ENCODE measurements around the gene ACVRL1.

Gene ACVRL1

DNA sequence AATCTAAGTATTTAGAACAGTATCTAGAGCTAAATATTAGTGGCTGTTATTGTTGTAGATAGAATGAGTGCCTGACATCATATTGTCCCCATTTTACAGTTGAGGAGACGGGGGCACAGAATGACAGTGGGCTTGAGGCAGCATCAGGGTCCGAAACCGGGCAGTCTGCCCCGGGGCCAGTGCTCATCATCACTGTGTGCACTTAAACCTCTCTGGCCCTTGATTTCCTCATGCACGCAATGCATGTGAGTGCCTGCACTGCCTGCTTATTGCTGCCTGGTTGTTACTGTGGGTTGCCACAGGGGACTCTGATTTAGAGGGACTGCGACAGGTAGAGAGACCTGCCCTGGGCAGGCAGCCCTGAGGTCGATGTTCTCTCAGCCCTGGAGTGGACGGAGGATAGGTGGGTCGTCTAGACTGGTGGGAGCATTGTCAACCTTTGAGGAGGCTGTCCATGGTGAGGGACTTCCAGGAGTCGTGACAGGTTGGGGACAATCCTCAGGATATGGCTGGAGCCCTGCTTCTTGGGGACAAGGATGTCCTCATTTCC, 9.8 kb downstream of the ACVRL1 start:
- DNase-seq (ENCODE audit: low spot score) = no peak

DNA sequence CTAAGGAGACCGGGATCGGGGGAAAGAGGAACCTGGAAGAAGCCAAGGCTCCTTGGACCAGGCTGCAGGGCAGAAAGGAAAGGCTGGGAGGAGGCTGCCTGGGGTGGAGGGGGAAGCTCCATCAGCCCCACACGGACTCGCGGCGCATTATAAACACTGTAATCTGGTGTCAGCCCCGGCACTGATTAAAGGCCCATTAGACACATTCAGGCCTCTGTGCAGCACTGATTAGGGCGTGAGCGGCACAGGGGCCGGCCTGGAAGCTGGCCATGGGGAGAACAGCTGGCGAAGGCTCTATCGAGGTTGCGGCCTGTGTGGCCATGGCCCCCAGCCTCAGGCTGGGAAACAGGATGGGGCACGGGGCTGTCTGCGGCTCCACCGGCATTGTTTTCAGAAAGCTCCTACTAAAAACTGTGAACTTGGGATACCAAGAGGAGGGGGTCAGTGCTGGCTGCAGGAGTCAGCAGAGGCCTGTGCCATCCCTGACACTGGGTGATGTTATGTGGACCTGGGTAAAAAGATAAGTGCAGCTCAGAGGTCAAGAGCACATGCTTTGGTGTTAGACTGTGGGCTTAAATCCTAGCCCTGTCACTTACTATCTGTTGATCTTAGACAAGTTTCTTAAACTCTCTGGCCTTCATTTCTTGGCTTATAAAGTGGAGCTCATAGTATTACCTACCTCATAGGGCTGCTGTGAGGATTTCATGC, 10.6 kb downstream of the ACVRL1 start:
- DNase-seq (ENCODE audit: low spot score) = no peak

DNA sequence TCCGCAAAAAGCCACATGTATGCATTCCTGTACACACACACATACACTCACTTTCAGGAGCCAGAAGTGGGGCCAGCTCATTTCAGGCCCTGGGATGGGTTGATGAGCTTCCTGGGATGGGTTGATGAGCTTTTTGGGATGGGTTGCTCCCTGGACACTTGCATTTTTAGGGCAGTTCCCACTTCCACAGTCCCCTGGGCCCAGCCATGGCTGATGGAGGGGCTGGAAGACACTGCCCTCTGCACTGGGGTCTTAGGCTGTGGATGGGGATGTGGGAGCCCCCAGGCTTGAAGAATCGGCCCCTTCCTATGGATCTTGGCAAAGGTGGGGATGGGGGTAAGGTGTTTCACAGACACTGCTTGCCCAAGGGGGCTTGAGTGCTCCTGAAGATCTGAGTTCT, 12.7 kb downstream of the ACVRL1 start:
- no peak for DNase-seq (ENCODE audit: low spot score)

DNA sequence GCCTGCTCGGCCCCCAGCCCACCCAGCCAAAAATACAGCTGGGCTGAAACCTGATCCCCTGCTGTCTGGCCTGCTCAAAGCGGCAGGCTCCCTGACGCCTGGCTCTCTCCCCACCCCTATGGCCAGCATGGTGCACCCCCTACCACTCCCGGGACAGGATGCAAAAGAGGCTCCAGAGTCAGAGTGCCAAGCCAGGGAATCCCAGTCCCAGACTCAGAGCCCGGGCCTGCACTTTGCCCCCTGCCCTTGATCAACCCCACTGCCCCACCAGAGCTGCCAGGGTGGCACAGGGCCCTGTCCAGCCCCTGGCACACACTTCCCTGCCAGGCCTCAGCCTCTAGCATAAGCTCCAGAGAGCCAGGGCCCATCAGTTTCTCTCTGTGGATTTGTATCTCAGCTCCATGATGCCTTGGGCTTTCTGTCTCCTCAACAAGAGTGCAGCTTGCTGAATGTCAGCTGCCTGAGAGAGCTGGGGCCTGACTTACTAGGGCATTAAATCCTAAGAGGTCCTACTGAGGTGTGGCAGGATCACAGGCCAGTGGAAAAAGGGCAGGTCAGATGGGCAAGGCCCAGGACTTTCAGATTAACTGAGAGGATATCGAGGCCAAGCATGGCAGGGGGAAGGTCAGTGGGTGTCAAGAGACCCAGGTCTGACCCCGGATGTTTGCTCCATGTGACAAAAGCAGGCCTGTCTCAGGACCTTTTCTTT, 13.9 kb downstream of the ACVRL1 start:
- DNase-seq (ENCODE audit: low spot score) = no peak

DNA sequence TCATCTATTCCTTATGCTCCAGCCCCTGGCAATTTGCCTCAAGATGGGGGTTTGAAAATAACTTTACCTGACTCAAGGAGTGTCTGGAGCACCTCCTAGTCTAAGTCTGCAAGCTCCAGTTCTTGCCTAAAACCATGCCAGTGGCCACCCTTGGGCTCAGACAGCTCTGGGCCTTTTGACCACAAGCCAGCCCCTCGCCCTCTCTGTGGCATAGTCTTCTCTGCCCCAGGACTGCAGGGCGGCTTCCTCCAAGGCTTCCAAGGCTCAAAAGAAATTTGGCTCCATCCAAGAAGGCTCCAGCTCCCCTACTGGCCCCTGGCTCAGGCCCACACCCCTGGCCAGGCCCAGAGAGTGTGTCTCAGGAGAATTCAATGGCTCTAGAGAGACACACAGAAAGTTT, 14.8 kb downstream of the ACVRL1 start:
- no peak for DNase-seq (ENCODE audit: low spot score)

DNA sequence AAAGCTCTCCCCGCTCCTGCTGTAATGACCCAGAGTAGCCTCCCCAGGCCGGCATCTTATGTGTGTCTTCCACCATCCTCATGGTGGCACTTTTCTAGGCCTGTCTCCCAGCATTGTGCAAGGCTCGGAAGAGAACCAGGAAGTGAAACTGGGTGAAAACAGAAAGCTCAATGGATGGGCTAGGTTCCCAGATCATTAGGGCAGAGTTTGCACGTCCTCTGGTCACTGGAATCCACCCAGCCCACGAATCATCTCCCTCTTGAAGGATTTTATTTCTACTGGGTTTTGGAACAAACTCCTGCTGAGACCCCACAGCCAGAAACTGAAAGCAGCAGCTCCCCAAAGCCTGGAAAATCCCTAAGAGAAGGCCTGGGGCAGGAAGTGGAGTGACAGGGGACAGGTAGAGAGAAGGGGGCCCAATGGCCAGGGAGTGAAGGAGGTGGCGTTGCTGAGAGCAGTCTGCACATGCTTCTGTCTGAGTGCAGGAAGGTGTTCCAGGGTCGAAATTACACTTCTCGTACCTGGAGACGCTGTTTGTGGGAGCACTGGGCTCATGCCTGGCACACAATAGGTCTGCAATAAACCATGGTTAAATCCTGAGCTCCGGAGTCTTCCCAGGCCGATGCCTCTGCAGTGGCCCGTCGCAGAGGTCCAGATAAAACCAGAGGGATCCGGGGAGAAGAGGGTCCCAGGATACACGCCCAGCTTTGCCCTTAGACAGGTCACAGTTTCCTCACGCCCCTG, 15.6 kb downstream of the ACVRL1 start:
- DNase-seq (ENCODE audit: low spot score) = no peak

DNA sequence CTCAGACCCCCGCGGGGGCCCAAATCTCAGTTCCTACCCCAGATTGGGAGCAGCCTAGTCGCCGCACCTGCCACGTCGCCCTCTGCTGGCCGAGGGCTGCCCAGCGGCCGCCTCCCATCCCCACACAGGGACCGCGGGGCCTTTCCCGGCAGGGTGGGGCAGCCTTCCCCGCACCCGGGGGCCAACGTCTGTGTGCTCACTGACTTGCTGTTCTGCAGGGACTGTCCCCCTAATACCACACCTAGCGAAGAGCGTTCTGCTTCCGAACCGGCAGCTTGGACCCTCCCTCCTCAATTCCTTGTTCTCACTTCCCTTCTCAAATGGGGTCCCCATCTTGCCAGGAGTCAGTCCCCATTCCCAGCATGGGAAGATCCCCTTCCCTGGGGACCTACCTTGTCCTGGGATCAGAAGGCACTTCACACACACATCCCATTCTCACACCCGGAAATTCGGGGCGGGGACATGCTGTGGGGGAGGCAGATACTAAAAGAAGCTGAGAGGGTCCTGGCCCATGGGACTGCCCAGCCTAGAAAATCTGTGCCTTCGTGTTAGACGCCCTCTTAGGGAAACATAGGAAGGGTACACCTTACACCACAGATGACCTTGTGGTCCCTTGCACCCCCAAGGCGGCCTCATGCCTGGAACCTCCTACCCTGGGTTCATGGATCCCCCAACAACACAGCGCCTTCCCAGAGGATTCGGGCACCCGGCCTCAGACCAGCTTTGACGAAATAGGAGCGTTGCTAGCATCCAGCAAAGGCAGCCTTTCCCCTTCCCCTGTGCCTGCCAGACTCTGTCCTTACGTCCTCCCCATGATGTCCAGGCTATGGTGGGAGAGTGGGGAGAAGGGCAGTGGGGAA, 16.4 kb downstream of the ACVRL1 start:
- no peak for DNase-seq (ENCODE audit: low spot score)

DNA sequence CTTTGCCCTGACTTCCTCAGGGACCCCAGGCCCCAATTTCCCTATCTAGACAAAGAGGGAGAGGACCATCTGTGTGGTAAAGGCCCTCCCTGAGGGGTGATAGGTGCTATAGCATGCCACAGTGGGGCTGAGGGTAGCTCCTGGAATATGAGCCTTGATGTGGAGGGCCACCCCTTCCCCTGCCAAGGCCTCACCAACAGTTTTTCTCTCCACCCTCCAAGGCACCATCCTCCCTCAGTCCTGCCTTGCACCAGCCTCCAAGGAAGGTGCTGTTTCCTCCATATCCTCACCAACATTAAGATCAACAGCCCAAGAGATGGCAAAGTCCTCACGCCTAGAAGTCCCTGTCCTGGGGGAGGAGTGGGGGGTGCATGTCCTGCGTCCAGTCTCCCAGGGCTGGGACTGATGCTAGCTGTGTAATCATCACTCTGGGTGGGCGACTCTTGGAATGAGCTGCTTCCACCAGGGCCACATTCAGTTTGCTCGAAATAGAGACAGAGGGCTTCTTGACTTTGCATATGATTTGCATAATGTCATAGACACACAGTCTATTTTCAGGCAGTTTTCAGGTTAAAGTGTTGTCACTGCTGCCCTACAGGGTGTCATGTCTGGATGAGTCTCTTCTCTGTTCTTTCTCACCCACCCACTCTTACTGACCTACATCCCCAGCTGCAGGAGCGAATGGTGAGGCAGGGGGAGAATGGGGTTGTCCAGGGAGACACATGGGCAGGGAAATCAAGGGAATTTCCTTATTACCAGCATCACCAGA, 17.4 kb downstream of the ACVRL1 start:
- DNase-seq (ENCODE audit: low spot score) = no peak

DNA sequence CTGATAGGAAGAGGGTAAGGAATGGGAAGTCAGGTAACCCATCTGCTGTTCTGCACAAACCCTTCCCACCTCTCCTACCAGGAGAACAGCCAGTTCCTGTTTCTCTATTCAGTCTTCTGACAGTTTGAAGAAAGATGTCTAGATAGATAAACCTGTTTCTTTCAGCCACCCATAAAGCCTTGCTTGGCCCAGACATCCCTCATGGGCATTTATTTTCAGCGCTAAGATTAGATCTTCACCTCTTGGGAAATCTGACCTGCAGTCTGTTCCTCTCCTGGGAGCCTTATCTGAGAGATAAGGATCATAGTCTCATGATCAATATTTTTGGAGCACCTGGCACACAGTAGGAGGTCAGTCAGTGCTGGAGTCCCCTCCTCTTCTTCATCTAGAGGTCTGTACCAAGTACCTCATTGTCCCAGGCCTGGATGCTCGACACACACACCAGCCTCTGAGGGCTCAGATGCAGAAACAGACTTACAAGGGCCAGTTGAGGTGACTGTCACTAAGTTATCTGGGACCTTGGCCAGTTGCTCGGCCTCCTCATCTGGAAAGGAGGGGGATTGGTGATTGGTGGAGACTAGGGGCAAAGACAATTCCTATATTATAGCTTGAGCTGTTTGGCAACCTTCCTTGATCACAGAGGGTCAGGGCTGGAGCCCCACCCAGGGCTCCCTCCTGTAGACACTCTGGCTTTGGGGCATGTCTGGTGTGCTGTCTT, 18.2 kb downstream of the ACVRL1 start:
- DNase-seq (ENCODE audit: low spot score) = no peak

DNA sequence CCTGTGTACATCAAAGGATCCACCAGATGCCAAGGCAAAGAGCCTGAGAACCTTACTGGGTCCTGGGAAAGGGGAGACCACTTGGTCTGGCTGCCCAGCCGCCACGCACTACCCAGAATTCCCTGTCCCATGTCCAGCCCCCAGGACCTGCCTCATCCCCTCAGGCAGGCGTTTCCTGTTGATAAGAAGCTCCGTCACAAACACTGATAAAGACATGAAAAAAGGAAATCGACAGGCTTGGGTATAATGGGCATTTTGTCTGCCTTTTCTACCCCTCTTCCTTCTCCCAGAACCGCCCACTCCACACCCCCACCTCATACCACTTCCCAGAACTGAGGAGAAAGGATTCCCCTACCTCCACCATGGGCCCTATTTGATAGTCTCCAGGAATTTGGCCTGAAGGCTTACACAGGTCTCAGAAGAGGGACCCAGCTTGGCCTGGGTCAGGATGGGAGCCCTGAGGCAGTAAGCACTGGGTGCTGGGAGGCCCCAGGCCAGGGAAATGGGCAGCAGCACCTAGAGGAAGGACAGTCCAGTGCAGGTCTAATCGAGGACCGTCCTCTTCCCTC, 18.8 kb downstream of the ACVRL1 start:
- DNase-seq (ENCODE audit: low spot score) = no peak

DNA sequence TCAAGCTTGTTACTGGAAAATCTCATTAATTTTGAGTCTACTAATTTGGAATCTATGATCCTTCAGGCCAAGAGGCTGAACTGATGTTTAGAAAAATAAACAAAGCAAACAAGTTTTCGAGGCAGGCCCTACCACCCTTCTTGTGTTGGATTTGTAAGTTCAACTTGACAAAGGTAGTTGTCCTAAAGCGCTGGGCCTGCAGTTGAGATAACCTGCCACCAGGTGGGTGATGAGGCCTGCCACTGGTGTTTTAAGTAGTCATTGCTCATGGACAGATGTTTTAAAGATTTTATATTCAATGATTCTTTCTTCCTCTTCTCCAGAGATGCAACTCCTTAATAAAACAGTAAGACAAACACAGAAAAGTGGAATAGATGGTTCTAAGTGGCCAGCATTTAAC, 19.4 kb downstream of the ACVRL1 start:
- DNase-seq (ENCODE audit: low spot score) = peak; percentile 26

DNA sequence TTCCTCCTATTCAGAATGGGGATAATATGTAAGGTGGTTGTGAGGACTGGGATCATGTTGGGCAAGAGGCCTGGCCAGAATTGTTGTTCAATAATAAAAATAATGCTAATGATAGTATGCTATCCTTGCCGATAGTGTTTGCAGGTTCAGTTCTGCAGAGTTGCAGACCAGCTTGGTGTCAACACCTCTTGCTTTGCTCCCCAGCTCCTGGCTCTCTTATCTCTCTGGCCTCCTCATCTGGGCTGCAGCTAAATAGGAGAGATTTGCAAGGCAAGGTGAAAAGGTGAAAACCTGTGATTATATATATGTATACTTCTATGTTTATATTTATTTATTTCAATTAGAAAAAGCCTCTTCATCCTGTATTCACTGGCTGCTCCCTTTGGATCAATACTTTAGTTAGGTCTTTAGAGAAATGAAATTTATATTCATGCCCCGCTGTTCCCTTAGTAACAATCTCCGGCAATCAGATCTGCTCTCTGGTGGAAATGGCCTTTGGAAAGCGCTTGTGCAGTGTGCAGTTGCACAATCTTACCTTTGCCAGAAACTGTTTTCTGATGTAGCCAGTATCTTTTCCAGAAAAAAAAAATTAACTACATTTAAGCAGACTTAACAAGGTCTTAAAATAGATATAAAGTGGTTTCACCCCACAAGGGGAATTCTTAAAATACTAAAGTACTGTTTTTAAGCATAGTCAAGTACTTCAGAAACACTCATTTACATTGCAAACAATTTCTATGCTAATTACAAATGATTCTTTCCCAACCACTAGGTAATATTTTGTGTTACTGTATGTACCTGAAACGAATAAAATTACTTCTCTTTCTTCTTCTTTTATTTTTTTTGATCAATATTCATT, 25.1 kb downstream of the ACVRL1 start:
- no peak for DNase-seq (ENCODE audit: low spot score)

DNA sequence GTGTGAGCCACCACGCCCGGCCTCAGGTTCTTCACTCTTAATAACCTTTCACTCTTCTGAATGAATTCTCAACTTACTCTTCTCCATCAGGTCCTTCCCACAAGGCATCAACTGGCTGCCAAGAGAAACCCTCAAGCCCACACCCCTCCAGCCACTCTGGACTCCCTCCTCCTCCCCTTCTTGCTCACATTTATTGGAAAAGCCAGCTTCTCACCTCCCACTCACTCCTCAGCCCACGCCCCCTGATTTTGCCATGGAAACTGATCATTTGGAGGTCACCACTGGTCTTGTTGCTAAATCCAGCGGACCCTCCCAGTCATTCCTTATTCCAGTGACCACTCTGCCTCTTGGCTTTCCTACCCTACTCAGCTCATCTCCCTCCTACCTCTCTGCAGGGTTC, 26.8 kb downstream of the ACVRL1 start:
- DNase-seq (ENCODE audit: low spot score) = no peak

DNA sequence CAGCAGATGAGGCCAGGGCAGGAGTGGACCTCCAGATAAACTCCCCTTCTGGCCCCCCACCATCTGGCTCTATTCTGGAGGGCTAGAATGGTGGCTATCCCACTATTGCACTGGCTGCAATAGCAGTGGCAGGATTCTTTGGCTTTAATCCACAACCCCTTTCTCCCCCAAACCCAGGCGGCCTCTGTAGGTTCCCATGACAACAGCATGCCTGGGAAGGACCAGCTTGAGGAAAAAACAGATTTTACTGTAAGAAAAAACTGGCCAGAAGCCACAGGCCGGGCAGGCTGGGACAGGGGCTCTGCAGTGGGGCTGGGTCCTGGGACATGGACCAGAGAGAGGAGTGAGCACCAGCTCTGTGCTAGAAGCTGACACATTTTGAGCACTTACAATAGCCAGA, 30.6 kb downstream of the ACVRL1 start:
- DNase-seq (ENCODE audit: low spot score) = no peak

DNA sequence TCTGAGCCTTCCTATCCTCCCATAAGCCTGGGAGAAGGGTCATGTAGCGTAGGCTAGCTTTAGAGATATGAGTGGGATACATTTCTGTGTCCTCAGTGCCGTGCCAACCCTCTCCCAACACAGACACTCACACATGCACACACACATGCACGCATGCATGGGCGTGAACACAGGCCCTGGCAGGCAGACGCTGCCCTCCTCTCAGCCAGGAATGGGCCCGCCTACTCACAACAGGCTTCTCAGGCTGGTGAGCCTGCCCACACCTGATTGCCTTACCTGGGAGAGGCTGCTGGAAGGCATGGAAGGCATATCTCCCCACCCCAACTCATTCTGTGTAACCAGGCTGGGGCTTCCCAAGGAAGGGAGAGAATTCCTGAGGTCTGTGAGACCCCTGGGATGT, 31.4 kb downstream of the ACVRL1 start:
- no peak for DNase-seq (ENCODE audit: low spot score)

DNA sequence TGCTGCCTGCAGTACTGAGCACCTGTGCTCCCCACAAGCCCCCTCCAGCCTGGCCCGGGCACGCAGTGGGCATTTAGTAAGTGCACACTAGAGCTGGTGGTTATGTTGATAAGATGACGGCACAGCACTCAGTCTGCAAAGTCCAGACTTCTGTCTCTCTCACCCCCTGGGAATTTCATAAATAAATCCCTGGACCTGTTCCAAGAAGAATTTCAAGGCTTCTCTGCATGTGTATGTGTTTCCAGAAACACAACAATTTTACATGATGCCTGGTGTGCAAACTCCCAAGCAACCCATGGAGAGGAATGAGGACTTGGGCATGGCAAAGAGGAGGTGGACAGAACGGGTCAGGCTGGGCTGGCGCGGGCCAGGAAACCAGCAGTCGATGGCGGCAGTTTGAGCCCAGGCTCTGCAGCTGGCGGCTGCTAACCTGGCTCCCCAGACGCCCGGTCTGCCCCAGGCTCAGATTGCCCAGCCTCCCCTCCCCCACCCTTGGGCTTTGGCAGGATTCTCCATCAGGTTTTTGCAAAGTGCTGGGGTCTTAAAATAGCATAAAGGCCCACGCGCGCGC, 33.8 kb downstream of the ACVRL1 start:
- DNase-seq (ENCODE audit: low spot score) = no peak

DNA sequence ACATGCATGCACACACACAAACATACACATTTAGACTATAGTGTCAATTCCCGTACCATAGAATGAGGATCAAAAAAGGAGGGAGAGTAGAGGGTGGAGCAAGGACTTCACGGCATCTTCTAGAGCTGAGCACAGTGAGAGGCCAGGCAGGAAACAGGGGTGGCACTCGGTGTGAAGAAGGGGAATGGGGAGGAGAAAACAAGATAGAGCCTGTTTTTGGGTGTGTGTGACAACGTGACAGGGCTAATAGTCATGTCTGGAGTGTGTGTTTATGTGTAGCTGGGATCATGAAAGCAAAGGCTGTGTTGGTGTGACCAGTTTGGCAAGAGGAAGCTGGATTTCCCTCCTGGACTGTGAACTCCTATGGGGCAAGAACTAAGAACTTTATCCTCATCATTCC, 34.3 kb downstream of the ACVRL1 start:
- no peak for DNase-seq (ENCODE audit: low spot score)

DNA sequence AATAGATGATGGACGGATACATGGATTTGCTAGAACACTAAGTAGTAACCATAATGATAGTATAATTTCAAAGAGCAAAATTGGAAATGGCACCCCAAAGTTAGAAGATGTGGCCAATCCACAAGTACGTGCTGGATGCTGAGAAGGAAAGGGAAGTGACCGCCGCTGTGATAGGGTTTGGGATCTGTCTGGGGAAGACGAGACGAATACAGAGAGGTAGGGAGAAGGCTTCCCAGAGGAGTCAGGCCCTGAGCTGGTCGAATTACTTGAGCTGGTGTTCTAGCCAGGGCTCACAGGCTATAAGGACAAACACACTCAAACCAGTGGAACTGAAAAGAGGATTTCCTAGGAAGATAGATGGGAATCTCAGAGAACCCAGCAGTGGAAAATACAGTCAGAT, 34.8 kb downstream of the ACVRL1 start:
- no peak for DNase-seq (ENCODE audit: low spot score)

DNA sequence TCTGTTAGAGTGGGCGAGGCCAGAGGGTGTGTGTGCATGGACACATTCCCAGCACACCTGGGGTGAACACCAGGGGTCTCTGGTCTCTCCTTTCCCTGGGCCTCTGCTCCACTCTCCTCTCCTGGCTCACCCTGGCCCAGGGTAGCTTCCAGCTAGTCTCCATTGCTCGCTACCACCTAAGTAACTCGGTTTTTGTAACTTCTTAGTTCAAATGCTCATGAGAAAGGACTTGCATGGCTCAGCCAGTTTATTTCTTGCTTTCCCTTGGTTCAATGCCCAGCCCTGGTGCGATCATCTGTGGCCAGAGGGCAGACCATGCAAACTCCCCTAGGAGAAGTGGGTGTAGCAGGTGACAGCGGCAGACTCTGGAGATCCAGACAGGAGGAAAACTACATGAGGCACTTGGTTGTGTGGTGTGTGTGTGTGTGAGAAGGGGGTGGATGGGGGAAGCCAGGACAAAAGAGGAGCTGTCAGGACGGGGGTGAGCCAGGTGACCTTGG, 35.2 kb downstream of the ACVRL1 start:
- DNase-seq (ENCODE audit: low spot score) = no peak
